ENCODE data around the gene DNAH3. TPM values are rescaled to one million over a fixed set of nuclear protein-coding genes. Genes with fewer than 3 reads are reported as not detected.

The DNAH3 gene
- polyA plus RNA-seq, 2 of the 4 experiments (the other 2 are of a cell fraction), result 0.37 to 0.81 TPM

DNA sequence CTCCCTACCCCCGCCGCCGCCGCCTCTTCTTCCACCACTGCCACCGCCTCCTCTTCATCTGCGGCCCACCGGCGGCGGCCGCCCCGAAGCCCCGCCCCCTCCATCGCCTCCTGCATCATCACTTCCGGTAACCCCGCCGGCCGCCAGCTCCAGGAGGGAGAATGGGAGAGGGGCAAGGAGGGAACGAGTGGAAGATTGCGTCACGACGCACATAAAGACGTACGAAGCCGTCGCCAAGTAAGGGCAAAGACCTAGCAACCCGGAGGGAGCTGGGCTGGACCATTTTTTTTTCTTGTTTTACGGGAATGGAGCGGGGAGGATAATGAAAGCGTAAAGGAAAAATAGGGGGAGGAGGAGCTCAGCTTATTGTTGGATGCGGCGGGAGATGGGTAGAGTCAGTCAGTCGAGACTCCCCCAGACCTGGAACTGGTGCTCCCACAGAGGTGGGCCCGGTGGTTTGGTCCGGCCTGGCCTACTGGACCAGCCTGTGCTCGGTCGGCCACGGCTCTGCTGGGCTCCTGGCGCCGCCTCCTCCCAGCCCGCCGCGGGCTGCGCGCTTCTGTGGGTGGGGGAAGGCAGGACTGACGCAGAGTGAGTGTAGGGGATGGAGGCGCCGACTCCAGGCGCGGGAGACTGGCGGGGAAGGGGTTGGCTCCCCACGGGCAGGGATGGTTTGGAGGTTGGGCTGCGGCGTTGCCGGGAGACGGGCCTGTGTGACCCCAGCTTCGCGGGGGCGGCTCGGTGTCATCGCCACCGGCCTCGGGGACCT, 250.2 kb downstream of the DNAH3 start, which contains the start of the genes DCUN1D3 and LYRM1 (continued):
- TF ChIP-seq, protein P1, sequence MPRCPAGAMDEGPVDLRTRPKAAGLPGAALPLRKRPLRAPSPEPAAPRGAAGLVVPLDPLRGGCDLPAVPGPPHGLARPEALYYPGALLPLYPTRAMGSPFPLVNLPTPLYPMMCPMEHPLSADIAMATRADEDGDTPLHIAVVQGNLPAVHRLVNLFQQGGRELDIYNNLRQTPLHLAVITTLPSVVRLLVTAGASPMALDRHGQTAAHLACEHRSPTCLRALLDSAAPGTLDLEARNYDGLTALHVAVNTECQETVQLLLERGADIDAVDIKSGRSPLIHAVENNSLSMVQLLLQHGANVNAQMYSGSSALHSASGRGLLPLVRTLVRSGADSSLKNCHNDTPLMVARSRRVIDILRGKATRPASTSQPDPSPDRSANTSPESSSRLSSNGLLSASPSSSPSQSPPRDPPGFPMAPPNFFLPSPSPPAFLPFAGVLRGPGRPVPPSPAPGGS (IDR thresholded peaks at IDR 0.05), result peak; percentile 63; the same call in 1 of the 3 replicates
- peak; percentile 60; the same call in 1 of the 2 replicates for TF ChIP-seq HOXA7 (CRISPR knock-in tag; IDR thresholded peaks at IDR 0.05)
- no peak for TF ChIP-seq EHMT2 (IDR thresholded peaks at IDR 0.05; ENCODE audit: low read depth)
- TF ChIP-seq GATA3 (IDR thresholded peaks at IDR 0.05; ENCODE audit: borderline replicate concordance), result peak; percentile 18; the same call in 1 of the 2 replicates
- TF ChIP-seq BHLHE40 (IDR thresholded peaks at IDR 0.05; ENCODE audit: low read depth, low read length), result peak; percentile 58
- TF ChIP-seq, protein P2, sequence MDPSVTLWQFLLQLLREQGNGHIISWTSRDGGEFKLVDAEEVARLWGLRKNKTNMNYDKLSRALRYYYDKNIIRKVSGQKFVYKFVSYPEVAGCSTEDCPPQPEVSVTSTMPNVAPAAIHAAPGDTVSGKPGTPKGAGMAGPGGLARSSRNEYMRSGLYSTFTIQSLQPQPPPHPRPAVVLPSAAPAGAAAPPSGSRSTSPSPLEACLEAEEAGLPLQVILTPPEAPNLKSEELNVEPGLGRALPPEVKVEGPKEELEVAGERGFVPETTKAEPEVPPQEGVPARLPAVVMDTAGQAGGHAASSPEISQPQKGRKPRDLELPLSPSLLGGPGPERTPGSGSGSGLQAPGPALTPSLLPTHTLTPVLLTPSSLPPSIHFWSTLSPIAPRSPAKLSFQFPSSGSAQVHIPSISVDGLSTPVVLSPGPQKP (IDR thresholded peaks at IDR 0.05; ENCODE audit: low read depth, low read length), result no peak
- TF ChIP-seq TFCP2L1 (CRISPR knock-in tag; IDR thresholded peaks at IDR 0.05), result 0 out of 2 replicates have a peak, but pooled peaks have one; percentile 79
- TF ChIP-seq CHD4 (IDR thresholded peaks at IDR 0.05; ENCODE audit: borderline replicate concordance), result no peak
- TF ChIP-seq RFX5 (IDR thresholded peaks at IDR 0.05), result peak; percentile 80
- TF ChIP-seq, protein P3, sequence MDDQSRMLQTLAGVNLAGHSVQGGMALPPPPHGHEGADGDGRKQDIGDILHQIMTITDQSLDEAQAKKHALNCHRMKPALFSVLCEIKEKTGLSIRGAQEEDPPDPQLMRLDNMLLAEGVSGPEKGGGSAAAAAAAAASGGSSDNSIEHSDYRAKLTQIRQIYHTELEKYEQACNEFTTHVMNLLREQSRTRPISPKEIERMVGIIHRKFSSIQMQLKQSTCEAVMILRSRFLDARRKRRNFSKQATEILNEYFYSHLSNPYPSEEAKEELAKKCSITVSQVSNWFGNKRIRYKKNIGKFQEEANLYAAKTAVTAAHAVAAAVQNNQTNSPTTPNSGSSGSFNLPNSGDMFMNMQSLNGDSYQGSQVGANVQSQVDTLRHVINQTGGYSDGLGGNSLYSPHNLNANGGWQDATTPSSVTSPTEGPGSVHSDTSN (IDR thresholded peaks at IDR 0.05), result no peak
- TF ChIP-seq, protein P4, sequence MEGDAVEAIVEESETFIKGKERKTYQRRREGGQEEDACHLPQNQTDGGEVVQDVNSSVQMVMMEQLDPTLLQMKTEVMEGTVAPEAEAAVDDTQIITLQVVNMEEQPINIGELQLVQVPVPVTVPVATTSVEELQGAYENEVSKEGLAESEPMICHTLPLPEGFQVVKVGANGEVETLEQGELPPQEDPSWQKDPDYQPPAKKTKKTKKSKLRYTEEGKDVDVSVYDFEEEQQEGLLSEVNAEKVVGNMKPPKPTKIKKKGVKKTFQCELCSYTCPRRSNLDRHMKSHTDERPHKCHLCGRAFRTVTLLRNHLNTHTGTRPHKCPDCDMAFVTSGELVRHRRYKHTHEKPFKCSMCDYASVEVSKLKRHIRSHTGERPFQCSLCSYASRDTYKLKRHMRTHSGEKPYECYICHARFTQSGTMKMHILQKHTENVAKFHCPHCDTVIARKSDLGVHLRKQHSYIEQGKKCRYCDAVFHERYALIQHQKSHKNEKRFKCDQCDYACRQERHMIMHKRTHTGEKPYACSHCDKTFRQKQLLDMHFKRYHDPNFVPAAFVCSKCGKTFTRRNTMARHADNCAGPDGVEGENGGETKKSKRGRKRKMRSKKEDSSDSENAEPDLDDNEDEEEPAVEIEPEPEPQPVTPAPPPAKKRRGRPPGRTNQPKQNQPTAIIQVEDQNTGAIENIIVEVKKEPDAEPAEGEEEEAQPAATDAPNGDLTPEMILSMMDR (IDR thresholded peaks at IDR 0.05), result no peak
- no peak for TF ChIP-seq RAD21 (conservative IDR thresholded peaks at IDR 0.05 in 1 of 2, IDR thresholded peaks at IDR 0.05 in 1 of 2)
- no peak for TF ChIP-seq CBX8 (IDR thresholded peaks at IDR 0.05)
- no peak for TF ChIP-seq POLR2AphosphoS2 (conservative IDR thresholded peaks at IDR 0.05; ENCODE audit: low read length)
- TF ChIP-seq, protein P5, sequence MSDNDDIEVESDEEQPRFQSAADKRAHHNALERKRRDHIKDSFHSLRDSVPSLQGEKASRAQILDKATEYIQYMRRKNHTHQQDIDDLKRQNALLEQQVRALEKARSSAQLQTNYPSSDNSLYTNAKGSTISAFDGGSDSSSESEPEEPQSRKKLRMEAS (IDR thresholded peaks at IDR 0.05), result peak; percentile 17; the same call in 1 of the 2 replicates
- no peak for TF ChIP-seq MAFK (IDR thresholded peaks at IDR 0.05; ENCODE audit: partially characterized antibody)
- TF ChIP-seq, protein P6, sequence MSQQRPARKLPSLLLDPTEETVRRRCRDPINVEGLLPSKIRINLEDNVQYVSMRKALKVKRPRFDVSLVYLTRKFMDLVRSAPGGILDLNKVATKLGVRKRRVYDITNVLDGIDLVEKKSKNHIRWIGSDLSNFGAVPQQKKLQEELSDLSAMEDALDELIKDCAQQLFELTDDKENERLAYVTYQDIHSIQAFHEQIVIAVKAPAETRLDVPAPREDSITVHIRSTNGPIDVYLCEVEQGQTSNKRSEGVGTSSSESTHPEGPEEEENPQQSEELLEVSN (IDR thresholded peaks at IDR 0.05; ENCODE audit: borderline replicate concordance, low read depth), result no peak
- no peak for TF ChIP-seq MYC (IDR thresholded peaks at IDR 0.05; ENCODE audit: borderline replicate concordance, low read length)
- TF ChIP-seq SREBF2 (IDR thresholded peaks at IDR 0.05), result no peak
- no peak for TF ChIP-seq KDM1A (IDR thresholded peaks at IDR 0.05; ENCODE audit: low read depth)
- TF ChIP-seq NFE2L2 (conservative IDR thresholded peaks at IDR 0.05; ENCODE audit: low read length), result no peak
